Activated CD4-positive, alpha-beta memory T cell treated with anti-CD3 and anti-CD28 coated beads for 36 hours (primary cell): Measurements from ENCODE around the gene HEATR1. TPM values are rescaled to one million over a fixed set of nuclear protein-coding genes. Genes with fewer than 3 reads are reported as not detected.

Experiments used
- CTCF ChIA-PET: fragments of 350-600 bp; sonication (Branson Sonifier 250); formaldehyde crosslinking; loops from one replicate; lab custom pipeline; 2021; ENCODE audit warnings: antibody characterized with exemption, inconsistent platforms; lab: Charles Lee
- POLR2A ChIA-PET: fragments of 350-600 bp; sonication (Branson Sonifier 250); formaldehyde crosslinking; loops from one replicate; lab custom pipeline; 2021; ENCODE audit warnings: antibody characterized with exemption; lab: Charles Lee
- DNase-seq: peaks from one replicate; pipeline ENCODE4 v3.0.0-alpha.2; 2020
- H3K27ac Mint-ChIP-seq: one replicate; pipeline ENCODE4 v1.8.0; 2021; ENCODE audit warnings: mixed read lengths
- H3K27me3 Mint-ChIP-seq: one replicate; pipeline ENCODE4 v1.8.0; 2021; ENCODE audit warnings: mixed read lengths
- H3K36me3 Mint-ChIP-seq: one replicate; pipeline ENCODE4 v1.8.0; 2021; ENCODE audit warnings: mixed read lengths
- H3K4me1 Mint-ChIP-seq: one replicate; pipeline ENCODE4 v1.8.0; 2021; ENCODE audit warnings: low read depth, mixed read lengths
- H3K4me3 Mint-ChIP-seq: one replicate; pipeline ENCODE4 v1.8.0; 2021; ENCODE audit warnings: mild to moderate bottlenecking, mixed read lengths
- H3K9me3 Mint-ChIP-seq: one replicate; pipeline ENCODE4 v1.8.0; 2021; ENCODE audit warnings: mixed read lengths
- intact Hi-C: fragments of 100-400 bp; cut with micrococcal nuclease; formaldehyde crosslinking; loops from one replicate; pipeline ENCODE4 v1.15.1; 2023
- total RNA-seq, 2 experiments: library from RNA; stranded (reverse); gene quantifications; one replicate each; pipeline ENCODE4 v1.2.3, GENCODE V29; 2021

HEATR1 gene
- total RNA-seq = 10 to 100 TPM; 67.5 to 70.1 TPM

GRCh38 chr1:236603991-236604904, at the start of gene HEATR1:
HEATR1 (minus strand) TSS chr1:236604516; CDS start chr1:236604095, 421 bp downstream.
- H3K27me3 Mint-ChIP-seq = peaks cover 9% of the 10 kb centered on the region
- peak within 1 kb of the TSS; percentile 91 for H3K27ac Mint-ChIP-seq
- peak within 1 kb of the TSS; percentile 97 for H3K4me3 Mint-ChIP-seq
- no peaks in the 10 kb centered on the region for H3K9me3 Mint-ChIP-seq
- intact Hi-C loops = loop anchor here (1.0 to 10.0 kb wide), 7 partner anchors 70 to 783 kb away; partner anchors contain the start of genes ERO1B and MTR
- ChIA-PET POLR2A (interaction anchor here (1.4 kb wide), 1 partner anchor 191 kb away, joined by 16 read pairs; the partner anchor contains the start of gene MTR), CTCF (interaction anchor here (0.5 to 1.0 kb wide), 4 partner anchors 46 to 497 kb away, joined by 3 to 4 read pairs (median 3); no protein-coding TSS in a partner anchor)
- peaks cover 13% of the 10 kb centered on the region for H3K36me3 Mint-ChIP-seq
- peaks cover 21% of the 10 kb centered on the region for H3K4me1 Mint-ChIP-seq
- DNase-seq = peak; percentile 94

GRCh38 chr1:236645016-236645680, 40.8 kb upstream of the HEATR1 start:
- Mint-ChIP-seq H3K4me3 (no peak overlapping the region), H3K4me1 (no peaks in the 10 kb centered on the region), H3K27ac (no peak overlapping the region), H3K27me3 (peaks cover 2% of the 10 kb centered on the region), H3K36me3 (no peaks in the 10 kb centered on the region), H3K9me3 (no peaks in the 10 kb centered on the region)
- ChIA-PET POLR2A (no interaction called here), CTCF (no interaction called here)
- no peak for DNase-seq
- intact Hi-C loops = no loop called here

GRCh38 chr1:236642763-236643162, 38.4 kb upstream of the HEATR1 start:
- Mint-ChIP-seq H3K27me3 (peaks cover 3% of the 10 kb centered on the region), H3K4me3 (no peak overlapping the region), H3K27ac (no peak overlapping the region), H3K36me3 (no peaks in the 10 kb centered on the region), H3K9me3 (no peaks in the 10 kb centered on the region), H3K4me1 (no peaks in the 10 kb centered on the region)
- ChIA-PET POLR2A (no interaction called here), CTCF (no interaction called here)
- no peak for DNase-seq
- intact Hi-C loops = no loop called here

GRCh38 chr1:236639686-236640085, 35.4 kb upstream of the HEATR1 start:
- peaks cover 11% of the 10 kb centered on the region for H3K27me3 Mint-ChIP-seq
- ChIA-PET POLR2A (no interaction called here), CTCF (no interaction called here)
- no peak for DNase-seq
- H3K4me3 Mint-ChIP-seq = no peak overlapping the region
- no peaks in the 10 kb centered on the region for H3K36me3 Mint-ChIP-seq
- intact Hi-C loops = no loop called here
- no peak overlapping the region for H3K27ac Mint-ChIP-seq
- H3K9me3 Mint-ChIP-seq = no peaks in the 10 kb centered on the region
- no peaks in the 10 kb centered on the region for H3K4me1 Mint-ChIP-seq

- ChIA-PET POLR2A (no interaction called here), CTCF (no interaction called here)
- H3K27ac Mint-ChIP-seq = no peak overlapping the region
- H3K9me3 Mint-ChIP-seq = no peaks in the 10 kb centered on the region
- no peak for DNase-seq
- intact Hi-C loops = no loop called here
- H3K36me3 Mint-ChIP-seq = no peaks in the 10 kb centered on the region
- H3K27me3 Mint-ChIP-seq = peaks cover 15% of the 10 kb centered on the region
- no peak overlapping the region for H3K4me3 Mint-ChIP-seq
- no peaks in the 10 kb centered on the region for H3K4me1 Mint-ChIP-seq
Observed at GRCh38 chr1:236638945-236639344, 34.6 kb upstream of the HEATR1 start.

GRCh38 chr1:236636017-236636416, 31.7 kb upstream of the HEATR1 start:
- peaks cover 18% of the 10 kb centered on the region for H3K27me3 Mint-ChIP-seq
- intact Hi-C loops = no loop called here
- no peaks in the 10 kb centered on the region for H3K9me3 Mint-ChIP-seq
- no peak for DNase-seq
- H3K27ac Mint-ChIP-seq = no peak overlapping the region
- H3K4me3 Mint-ChIP-seq = no peak overlapping the region
- CTCF ChIA-PET = interaction anchor here (1.2 kb wide), 1 partner anchor 124 kb away, joined by 3 read pairs; no protein-coding TSS in a partner anchor
- no peaks in the 10 kb centered on the region for H3K36me3 Mint-ChIP-seq
- POLR2A ChIA-PET = no interaction called here
- H3K4me1 Mint-ChIP-seq = no peaks in the 10 kb centered on the region

- no peak for DNase-seq
- Mint-ChIP-seq H3K36me3 (no peaks in the 10 kb centered on the region), H3K27me3 (peaks cover 14% of the 10 kb centered on the region), H3K4me3 (no peak overlapping the region), H3K9me3 (peaks cover 5% of the 10 kb centered on the region), H3K4me1 (no peaks in the 10 kb centered on the region), H3K27ac (no peak overlapping the region)
- ChIA-PET POLR2A (no interaction called here), CTCF (no interaction called here)
- intact Hi-C loops = no loop called here
Observed at GRCh38 chr1:236627727-236628408, 23.6 kb upstream of the HEATR1 start.

- Mint-ChIP-seq H3K4me1 (no peaks in the 10 kb centered on the region), H3K27ac (no peak overlapping the region), H3K36me3 (peaks cover 3% of the 10 kb centered on the region), H3K27me3 (peaks cover 25% of the 10 kb centered on the region), H3K4me3 (no peak overlapping the region), H3K9me3 (peaks cover 15% of the 10 kb centered on the region)
- DNase-seq = no peak
- intact Hi-C loops = no loop called here
- POLR2A ChIA-PET = no interaction called here
- CTCF ChIA-PET = no interaction called here
Observed at GRCh38 chr1:236623371-236624166, 19.3 kb upstream of the HEATR1 start.

GRCh38 chr1:236622407-236622806, 18.1 kb upstream of the HEATR1 start:
- intact Hi-C loops = no loop called here
- POLR2A ChIA-PET = no interaction called here
- H3K4me1 Mint-ChIP-seq = no peaks in the 10 kb centered on the region
- CTCF ChIA-PET = no interaction called here
- peaks cover 3% of the 10 kb centered on the region for H3K36me3 Mint-ChIP-seq
- DNase-seq = no peak
- H3K27ac Mint-ChIP-seq = no peak overlapping the region
- no peak overlapping the region for H3K4me3 Mint-ChIP-seq
- H3K9me3 Mint-ChIP-seq = peaks cover 15% of the 10 kb centered on the region
- peaks cover 21% of the 10 kb centered on the region for H3K27me3 Mint-ChIP-seq

- H3K4me1 Mint-ChIP-seq = no peaks in the 10 kb centered on the region
- CTCF ChIA-PET = no interaction called here
- peaks cover 29% of the 10 kb centered on the region for H3K27me3 Mint-ChIP-seq
- DNase-seq = no peak
- intact Hi-C loops = no loop called here
- H3K36me3 Mint-ChIP-seq = peaks cover 3% of the 10 kb centered on the region
- POLR2A ChIA-PET = no interaction called here
- H3K9me3 Mint-ChIP-seq = peaks cover 15% of the 10 kb centered on the region
- no peak overlapping the region for H3K4me3 Mint-ChIP-seq
- H3K27ac Mint-ChIP-seq = no peak overlapping the region
Observed at GRCh38 chr1:236619398-236619797, 15.1 kb upstream of the HEATR1 start.

GRCh38 chr1:236618507-236618906, 14.2 kb upstream of the HEATR1 start:
- POLR2A ChIA-PET = no interaction called here

More at GRCh38 chr1:236618507-236618906, 14.2 kb upstream of the HEATR1 start:
- intact Hi-C loops = no loop called here
- H3K4me1 Mint-ChIP-seq = no peaks in the 10 kb centered on the region
- CTCF ChIA-PET = no interaction called here
- no peak for DNase-seq
- H3K27ac Mint-ChIP-seq = no peak overlapping the region
- H3K9me3 Mint-ChIP-seq = peaks cover 15% of the 10 kb centered on the region
- H3K36me3 Mint-ChIP-seq = peaks cover 3% of the 10 kb centered on the region
- H3K27me3 Mint-ChIP-seq = peaks cover 27% of the 10 kb centered on the region
- H3K4me3 Mint-ChIP-seq = no peak overlapping the region
